GM12878 (cell line): ENCODE data around the gene SYF2. TPM values are rescaled to one million over a fixed set of nuclear protein-coding genes. Genes with fewer than 3 reads are reported as not detected.
"Not testable (repeated sequence)": the region's sequence is repeated elsewhere in the genome, so short reads cannot be mapped to it uniquely, and the experiment has no call there.

ENCODE experiments used
- ATAC-seq: fragments of 200-7000 bp; cut with Tn5 transposase; 3 replicates; pipeline ENCODE4 v1.9.1; 2020; ENCODE audit warnings: mild to moderate bottlenecking, moderate library complexity
- BruUV-seq: library from RNA; stranded (reverse); fragments of 400-500 nt; replicated peaks from 2 replicates; lab custom pipeline; 2021; lab: Mats Ljungman, UMichigan
- CTCF ChIA-PET: fragments of 300-600 bp; sonication (Branson Sonifier 250); formaldehyde crosslinking; extraction: SDS; loops from one replicate; lab custom pipeline; 2021; ENCODE audit warnings: inconsistent platforms; lab: Yijun Ruan, JAX
- POLR2A ChIA-PET: fragments of 350-600 bp; formaldehyde crosslinking; extraction: SDS; loops from one replicate; lab custom pipeline; 2021; ENCODE audit warnings: inconsistent platforms; lab: Charles Lee
- RAD21 ChIA-PET: fragments of 300-600 bp; sonication (Branson Sonifier 250); formaldehyde crosslinking; loops from one replicate; lab custom pipeline; 2023; ENCODE audit warnings: antibody characterized with exemption; ENCODE audit not compliant: unreplicated experiment; lab: Charles Lee
- SMC1A ChIA-PET: fragments of 300-600 bp; sonication (Branson Sonifier 250); formaldehyde crosslinking; loops from one replicate; lab custom pipeline; 2023; ENCODE audit not compliant: unreplicated experiment, uncharacterized antibody; lab: Charles Lee
- DNase-seq: peaks from one replicate; pipeline ENCODE4 v3.0.0-alpha.2; 2011; ENCODE audit warnings: low read depth, low spot score
- FAIRE-seq: peaks from 3 replicates; lab custom pipeline; 2011; peaks lifted over from hg19 to GRCh38; lab: Jason Lieb, UNC
- H2AFZ ChIP-seq: 2 replicates; pipeline ENCODE4 v1.6.0; 2011; ENCODE audit warnings: low read depth, low read length, control low read depth; ENCODE audit not compliant: control insufficient read depth
- H3K27ac ChIP-seq: 2 replicates; pipeline ENCODE4 v1.5.1; 2011; ENCODE audit warnings: control low read depth; ENCODE audit not compliant: control insufficient read depth, insufficient read depth
- H3K27me3 ChIP-seq, 2 experiments: replicated peaks in 1 of 2; 2 replicates each; pipeline versions ENCODE4 v1.6.0 to v1.6.1; 2011; ENCODE audit warnings: low read length in 1 of 2; ENCODE audit not compliant: control insufficient read depth in 2 of 2, insufficient read depth in 2 of 2
- H3K36me3 ChIP-seq, 2 experiments: 2 replicates each; pipeline ENCODE4 v1.5.1; 2011; ENCODE audit warnings: low read length in 1 of 2; ENCODE audit not compliant: control insufficient read depth in 2 of 2, insufficient read depth in 2 of 2
- H3K4me1 ChIP-seq: 2 replicates; pipeline ENCODE4 v1.6.1; 2011; ENCODE audit warnings: mild to moderate bottlenecking, low read length, moderate library complexity, mixed read lengths; ENCODE audit not compliant: control insufficient read depth, insufficient read depth
- H3K4me2 ChIP-seq: 2 replicates; pipeline ENCODE4 v1.6.0; 2011; ENCODE audit warnings: control low read depth; ENCODE audit not compliant: control insufficient read depth, insufficient read depth
- H3K4me3 ChIP-seq: fragments of 200-600 bp; sonication (generic); 2 replicates; pipeline ENCODE4 v1.5.1; 2016
- H3K79me2 ChIP-seq: 2 replicates; pipeline ENCODE4 v1.6.0; 2011; ENCODE audit warnings: low read length; ENCODE audit not compliant: control insufficient read depth, insufficient read depth
- H3K9ac ChIP-seq: 2 replicates; pipeline ENCODE4 v1.8.0; 2011; ENCODE audit warnings: low read length, control low read depth, mixed read lengths; ENCODE audit not compliant: control insufficient read depth, insufficient read depth
- H3K9me3 ChIP-seq: replicated peaks from 3 replicates; pipeline ENCODE4 v1.5.1; 2011; ENCODE audit warnings: mild to moderate bottlenecking, low read length; ENCODE audit not compliant: control insufficient read depth, insufficient read depth
- H4K20me1 ChIP-seq: 2 replicates; pipeline ENCODE4 v1.6.0; 2011; ENCODE audit not compliant: control insufficient read depth, insufficient read depth
- WGBS: methylation state at CpG from one replicate; pipeline ENCODE4 v1.1.6; 2016; ENCODE audit warnings: low lambda C conversion rate; ENCODE audit not compliant: insufficient replicate concordance, insufficient coverage; ENCODE audit errors: missing lambda C conversion rate; 5-methylcytosine and 5-hydroxymethylcytosine counted together
- in situ Hi-C: fragments of 300-500 bp; cut with MboI; formaldehyde crosslinking; loops from 9 replicates; pipeline ENCODE4 v1.14.3; 2018; ENCODE audit warnings: mixed read lengths
- intact Hi-C: fragments of 100-400 bp; cut with micrococcal nuclease; formaldehyde crosslinking; loops from one replicate; pipeline ENCODE4 v1.14.2; 2022; ENCODE audit not compliant: unreplicated experiment
- polyA plus RNA-seq, 11 experiments: library from polyadenylated mRNA; depleted of rRNA in 4 of 11; unstranded in 6 of 11; stranded (reverse) in 5 of 11; fragments of >200 nt; fragmentation: Nextera tagmentation in 4 of 11; fragmentation: Illumina TruSeq in 1 of 11; extraction: Ambion mirVana in 4 of 11; extraction: Trizol in 1 of 11; gene quantifications; 1 replicate in 1 of 11; 2 replicates in 10 of 11; pipeline versions ENCODE4 v1.2.1 to v1.2.3, GENCODE V29; 2011 to 2016; ENCODE audit warnings: inconsistent platforms in 2 of 11, missing spikeins in 2 of 11, low read depth in 1 of 11
- total RNA-seq, 4 experiments: library from RNA; depleted of rRNA in 3 of 4; stranded (reverse); fragments of >200 nt in 3 of 4; fragmentation: Illumina TruSeq in 1 of 4; extraction: Trizol in 1 of 4; gene quantifications; 2 replicates each; pipeline versions ENCODE4 v1.2.1 to v1.2.3, GENCODE V29; 2013 to 2021

SYF2 gene
- total and polyA plus RNA-seq, 10 of the 15 experiments (the other 5 are each of a cell fraction or from before 2014, with no cell fraction given), result 20.3 to 70.5 (median 35.3) TPM

GRCh38 chr1:25278358-25278757 is 46.1 kb upstream of the SYF2 start:
- intact Hi-C loops, POLR2A ChIA-PET, FAIRE-seq, in situ Hi-C loops, SMC1A ChIA-PET, ATAC-seq, H2AFZ ChIP-seq, H3K27me3 ChIP-seq, H3K4me1 ChIP-seq, H3K4me2 ChIP-seq, RAD21 ChIA-PET, CTCF ChIA-PET, H3K4me3 ChIP-seq, H4K20me1 ChIP-seq, DNase-seq, H3K9ac ChIP-seq, BruUV-seq, H3K36me3 ChIP-seq, H3K27ac ChIP-seq, H3K9me3 ChIP-seq, H3K79me2 ChIP-seq: not testable (repeated sequence)
- WGBS, result 0% methylated on average over 2 of the region's 2 CpGs

- H2AFZ ChIP-seq, H3K79me2 ChIP-seq, BruUV-seq, POLR2A ChIA-PET, RAD21 ChIA-PET, H3K4me2 ChIP-seq, SMC1A ChIA-PET, in situ Hi-C loops, CTCF ChIA-PET, H3K4me3 ChIP-seq, H3K9me3 ChIP-seq, H3K27me3 ChIP-seq, H3K4me1 ChIP-seq, H3K9ac ChIP-seq, H3K27ac ChIP-seq, FAIRE-seq, H4K20me1 ChIP-seq, H3K36me3 ChIP-seq, ATAC-seq, intact Hi-C loops, DNase-seq: not testable (repeated sequence)
- 0% methylated on average over 1 of the region's 1 CpG for WGBS
Measured at GRCh38 chr1:25277295-25277694, 45.0 kb upstream of the SYF2 start.

DNA sequence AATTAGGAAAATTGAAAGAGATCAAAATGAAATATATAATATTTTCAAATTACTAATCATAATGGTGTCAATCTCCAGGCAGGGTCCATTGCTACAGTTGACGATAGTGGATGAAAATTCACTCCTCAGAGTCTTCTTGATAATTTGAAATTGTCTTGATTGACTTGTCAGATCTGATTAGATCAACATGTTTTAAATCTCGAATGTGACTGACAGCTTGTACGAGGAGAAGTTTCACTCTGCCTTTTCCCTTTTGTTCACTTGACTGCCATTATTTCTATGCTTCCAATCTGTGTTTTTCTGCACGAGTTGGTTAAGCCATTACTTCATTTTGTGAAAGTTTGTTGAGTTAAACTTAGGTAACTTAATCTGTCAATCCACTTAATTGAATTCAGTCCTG is 43.3 kb upstream of the SYF2 start:
- FAIRE-seq, POLR2A ChIA-PET, ATAC-seq, H3K9me3 ChIP-seq, H2AFZ ChIP-seq, RAD21 ChIA-PET, SMC1A ChIA-PET, H3K79me2 ChIP-seq, H3K4me3 ChIP-seq, H3K27ac ChIP-seq, BruUV-seq, in situ Hi-C loops, CTCF ChIA-PET, H4K20me1 ChIP-seq, DNase-seq, H3K4me2 ChIP-seq, H3K4me1 ChIP-seq, H3K27me3 ChIP-seq, intact Hi-C loops, H3K36me3 ChIP-seq, H3K9ac ChIP-seq: not testable (repeated sequence)
- WGBS, result 44% methylated on average over 4 of the region's 4 CpGs

GRCh38 chr1:25272238-25272637 is 39.9 kb upstream of the SYF2 start, which contains the start of gene RHD:
Gene RHD, plus strand, starts transcription at chr1:25272509. Its CDS starts 39 bp downstream, at chr1:25272548.
- SMC1A ChIA-PET, H3K27me3 ChIP-seq, H3K9me3 ChIP-seq, H3K4me2 ChIP-seq, H3K36me3 ChIP-seq, BruUV-seq, RAD21 ChIA-PET, POLR2A ChIA-PET, in situ Hi-C loops, H3K4me3 ChIP-seq, H3K27ac ChIP-seq, FAIRE-seq, CTCF ChIA-PET, H3K4me1 ChIP-seq, intact Hi-C loops, H4K20me1 ChIP-seq, DNase-seq, H3K79me2 ChIP-seq, H2AFZ ChIP-seq, ATAC-seq, H3K9ac ChIP-seq: not testable (repeated sequence)
- WGBS, result 88% methylated on average over 5 of the region's 8 CpGs
